ENCODE measurements around the gene NEK6. TPM values are rescaled to one million over a fixed set of nuclear protein-coding genes. Genes with fewer than 3 reads are reported as not detected.

The NEK6 gene
- total RNA-seq, 1 experiment from 2014 or later: 57.9 TPM

DNA sequence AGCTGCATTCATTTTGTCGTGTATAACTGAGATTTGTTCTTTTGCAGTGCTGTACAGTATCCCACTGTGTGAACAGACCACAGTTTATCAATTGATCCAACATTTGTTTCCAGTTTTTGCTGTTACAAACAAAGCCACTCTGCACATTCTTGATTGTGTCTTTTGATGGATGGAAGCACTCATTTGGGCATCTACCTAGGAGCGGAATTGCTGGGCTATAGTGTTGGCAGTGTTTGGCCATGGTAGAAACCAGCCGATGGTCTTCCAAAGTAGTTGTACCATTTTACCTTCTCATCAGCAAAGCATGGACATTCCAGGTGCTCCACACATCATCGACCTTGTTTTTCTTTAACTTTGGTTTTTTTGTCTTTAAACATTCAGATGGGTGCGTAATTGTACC, 79.8 kb downstream of the NEK6 start:
- H3K27ac ChIP-seq: no peak overlapping the region
- ChIA-PET CTCF (interaction anchor here (0.6 kb wide), 1 partner anchor 299 kb away, joined by 3 read pairs; no protein-coding TSS in a partner anchor), POLR2A (ENCODE audit: unreplicated experiment) (no interaction called here)
- H3K9me3 ChIP-seq (ENCODE audit: insufficient read depth, low read depth): no peaks in the 10 kb centered on the region
- no peak overlapping the region for H3K4me3 ChIP-seq
- BruUV-seq (replicated peaks): no TSS peak
- H2AFZ ChIP-seq: no peak overlapping the region
- H3K36me3 ChIP-seq (ENCODE audit: low read depth): no peaks in the 10 kb centered on the region
- no peaks in the 10 kb centered on the region for H3K9me2 ChIP-seq (ENCODE audit: insufficient read depth)
- intact Hi-C loops (cut with micrococcal nuclease; ENCODE audit: unreplicated experiment): no loop called here
- H3K79me2 ChIP-seq (ENCODE audit: low read depth): no peaks in the 10 kb centered on the region
- peaks cover 15% of the 10 kb centered on the region; the same call in 1 of the 2 replicates for H3F3A ChIP-seq (ENCODE audit: insufficient read depth, low read depth)
- no peak overlapping the region for H3K4me2 ChIP-seq
- H4K20me1 ChIP-seq (ENCODE audit: insufficient read depth): peaks cover 4% of the 10 kb centered on the region; the same call in 1 of the 2 replicates
- no peaks in the 10 kb centered on the region for H3K27me3 ChIP-seq (ENCODE audit: insufficient read depth, low read depth)
- H3K4me1 ChIP-seq (replicated peaks; ENCODE audit: insufficient read depth): peaks cover 6% of the 10 kb centered on the region
- DNase-seq: no peak
- no peak for TF ChIP-seq EZH2 (IDR thresholded peaks at IDR 0.05; ENCODE audit: low read depth)
- TF ChIP-seq, protein P1, sequence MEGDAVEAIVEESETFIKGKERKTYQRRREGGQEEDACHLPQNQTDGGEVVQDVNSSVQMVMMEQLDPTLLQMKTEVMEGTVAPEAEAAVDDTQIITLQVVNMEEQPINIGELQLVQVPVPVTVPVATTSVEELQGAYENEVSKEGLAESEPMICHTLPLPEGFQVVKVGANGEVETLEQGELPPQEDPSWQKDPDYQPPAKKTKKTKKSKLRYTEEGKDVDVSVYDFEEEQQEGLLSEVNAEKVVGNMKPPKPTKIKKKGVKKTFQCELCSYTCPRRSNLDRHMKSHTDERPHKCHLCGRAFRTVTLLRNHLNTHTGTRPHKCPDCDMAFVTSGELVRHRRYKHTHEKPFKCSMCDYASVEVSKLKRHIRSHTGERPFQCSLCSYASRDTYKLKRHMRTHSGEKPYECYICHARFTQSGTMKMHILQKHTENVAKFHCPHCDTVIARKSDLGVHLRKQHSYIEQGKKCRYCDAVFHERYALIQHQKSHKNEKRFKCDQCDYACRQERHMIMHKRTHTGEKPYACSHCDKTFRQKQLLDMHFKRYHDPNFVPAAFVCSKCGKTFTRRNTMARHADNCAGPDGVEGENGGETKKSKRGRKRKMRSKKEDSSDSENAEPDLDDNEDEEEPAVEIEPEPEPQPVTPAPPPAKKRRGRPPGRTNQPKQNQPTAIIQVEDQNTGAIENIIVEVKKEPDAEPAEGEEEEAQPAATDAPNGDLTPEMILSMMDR (conservative IDR thresholded peaks at IDR 0.05): no peak

GRCh38 chr9:124339603-124340146, 81.9 kb downstream of the NEK6 start:
- no peaks in the 10 kb centered on the region for H3K79me2 ChIP-seq (ENCODE audit: low read depth)
- DNase-seq: no peak
- no peaks in the 10 kb centered on the region for H3K9me2 ChIP-seq (ENCODE audit: insufficient read depth)
- no peak overlapping the region for H2AFZ ChIP-seq
- CTCF ChIA-PET: no interaction called here
- no peaks in the 10 kb centered on the region for H3K36me3 ChIP-seq (ENCODE audit: low read depth)
- no peak overlapping the region for H3K4me2 ChIP-seq
- intact Hi-C loops (cut with micrococcal nuclease; ENCODE audit: unreplicated experiment): no loop called here
- TF ChIP-seq, protein P1 (conservative IDR thresholded peaks at IDR 0.05): no peak
- TF ChIP-seq EZH2 (IDR thresholded peaks at IDR 0.05; ENCODE audit: low read depth): no peak
- BruUV-seq (replicated peaks): no TSS peak
- H3K4me1 ChIP-seq (replicated peaks; ENCODE audit: insufficient read depth): peaks cover 10% of the 10 kb centered on the region
- no peak overlapping the region for H3K4me3 ChIP-seq
- H3K27ac ChIP-seq: no peak overlapping the region
- peaks cover 17% of the 10 kb centered on the region; the same call in 1 of the 2 replicates for H3F3A ChIP-seq (ENCODE audit: insufficient read depth, low read depth)
- POLR2A ChIA-PET (ENCODE audit: unreplicated experiment): no interaction called here
- H3K9me3 ChIP-seq (ENCODE audit: insufficient read depth, low read depth): no peaks in the 10 kb centered on the region
- peaks cover 12% of the 10 kb centered on the region for H4K20me1 ChIP-seq (ENCODE audit: insufficient read depth)
- no peaks in the 10 kb centered on the region for H3K27me3 ChIP-seq (ENCODE audit: insufficient read depth, low read depth)

- no peaks in the 10 kb centered on the region for H3K79me2 ChIP-seq (ENCODE audit: low read depth)
- peaks cover 10% of the 10 kb centered on the region for H3K4me1 ChIP-seq (replicated peaks; ENCODE audit: insufficient read depth)
- CTCF ChIA-PET: no interaction called here
These were observed 82.7 kb downstream of the NEK6 start for GRCh38 chr9:124340219-124341069.

More at GRCh38 chr9:124340219-124341069, 82.7 kb downstream of the NEK6 start:
- POLR2A ChIA-PET (ENCODE audit: unreplicated experiment): no interaction called here
- Histone ChIP-seq H3K9me2 (ENCODE audit: insufficient read depth) (no peaks in the 10 kb centered on the region), H3K27ac (no peak overlapping the region), H4K20me1 (ENCODE audit: insufficient read depth) (peaks cover 12% of the 10 kb centered on the region), H3K9me3 (ENCODE audit: insufficient read depth, low read depth) (no peaks in the 10 kb centered on the region), H3K4me2 (no peak overlapping the region), H3K4me3 (no peak overlapping the region), H2AFZ (no peak overlapping the region), H3F3A (ENCODE audit: insufficient read depth, low read depth) (peaks cover 17% of the 10 kb centered on the region; the same call in 1 of the 2 replicates), H3K36me3 (ENCODE audit: low read depth) (no peaks in the 10 kb centered on the region), H3K27me3 (ENCODE audit: insufficient read depth, low read depth) (no peaks in the 10 kb centered on the region)
- DNase-seq: no peak
- intact Hi-C loops (cut with micrococcal nuclease; ENCODE audit: unreplicated experiment): no loop called here
- BruUV-seq (replicated peaks): no TSS peak
- no peak for TF ChIP-seq EZH2 (IDR thresholded peaks at IDR 0.05; ENCODE audit: low read depth)
- TF ChIP-seq, protein P1 (conservative IDR thresholded peaks at IDR 0.05): no peak

Data from PC-9 (cell line).